GM23248 (cell line): ENCODE measurements around the gene SYPL1. TPM values are rescaled to one million over a fixed set of nuclear protein-coding genes. Genes with fewer than 3 reads are reported as not detected.

Source experiments
- DNase-seq: peaks from one replicate; pipeline ENCODE4 v3.0.0-alpha.2; 2015
- H2AFZ ChIP-seq: fragments of 200-600 bp; sonication (generic); 2 replicates; pipeline ENCODE4 v1.6.1; 2016; ENCODE audit warnings: antibody characterized with exemption
- H3F3A ChIP-seq: fragments of 200-600 bp; sonication (generic); 2 replicates; pipeline ENCODE4 v1.6.1; 2016; ENCODE audit warnings: mild to moderate bottlenecking, antibody characterized with exemption, mixed run types; ENCODE audit not compliant: insufficient read depth
- H3K27ac ChIP-seq: fragments of 200-600 bp; sonication (generic); 2 replicates; pipeline ENCODE4 v1.5.1; 2016; ENCODE audit warnings: mild to moderate bottlenecking
- H3K27me3 ChIP-seq: fragments of 200-600 bp; sonication (generic); replicated peaks from 2 replicates; pipeline ENCODE4 v1.6.1; 2016; ENCODE audit warnings: mild to moderate bottlenecking; ENCODE audit not compliant: insufficient read depth
- H3K36me3 ChIP-seq: fragments of 200-600 bp; sonication (generic); 2 replicates; pipeline ENCODE4 v1.6.1; 2016; ENCODE audit warnings: low read depth, mild to moderate bottlenecking
- H3K4me1 ChIP-seq: fragments of 200-600 bp; sonication (generic); 2 replicates; pipeline ENCODE4 v1.6.1; 2016; ENCODE audit warnings: mild to moderate bottlenecking; ENCODE audit not compliant: insufficient read depth
- H3K4me2 ChIP-seq: fragments of 200-600 bp; sonication (generic); one replicate; pipeline ENCODE4 v1.6.1; 2016; ENCODE audit warnings: mild to moderate bottlenecking; ENCODE audit not compliant: unreplicated experiment
- H3K4me3 ChIP-seq: fragments of 200-600 bp; sonication (generic); 2 replicates; pipeline ENCODE4 v1.5.1; 2016; ENCODE audit warnings: mild to moderate bottlenecking
- H3K79me2 ChIP-seq: fragments of 200-600 bp; sonication (generic); 2 replicates; pipeline ENCODE4 v1.6.1; 2016; ENCODE audit warnings: mild to moderate bottlenecking; ENCODE audit not compliant: insufficient read depth
- H3K9ac ChIP-seq: fragments of 200-600 bp; sonication (generic); 2 replicates; pipeline ENCODE4 v1.6.1; 2016; ENCODE audit warnings: mild to moderate bottlenecking
- H3K9me2 ChIP-seq: fragments of 200-600 bp; sonication (generic); 2 replicates; pipeline ENCODE4 v1.6.1; 2016; ENCODE audit warnings: mixed run types, mild to moderate bottlenecking, moderate library complexity; ENCODE audit not compliant: insufficient read depth
- H3K9me3 ChIP-seq: fragments of 200-600 bp; sonication (generic); one replicate; pipeline ENCODE4 v1.6.1; 2017; ENCODE audit warnings: low read depth
- H4K20me1 ChIP-seq: fragments of 200-600 bp; sonication (generic); 2 replicates; pipeline ENCODE4 v1.6.0; 2016; ENCODE audit not compliant: insufficient read depth
- EZH2 ChIP-seq: fragments of 200-600 bp; sonication (generic); IDR thresholded peaks from 2 replicates; pipeline ENCODE4 v1.6.1; 2018; ENCODE audit warnings: antibody characterized with exemption, mild to moderate bottlenecking; ENCODE audit not compliant: insufficient read depth, poor library complexity, severe bottlenecking
- EZH2phosphoT487 ChIP-seq: fragments of 200-600 bp; sonication (generic); IDR thresholded peaks from 2 replicates; pipeline ENCODE4 v1.6.1; 2018; ENCODE audit warnings: antibody characterized with exemption, moderate library complexity, mild to moderate bottlenecking, low read depth; ENCODE audit not compliant: insufficient read depth
- WGBS, 2 experiments: methylation state at CpG; one replicate each; pipeline ENCODE4 v1.1.6; 2015 to 2017; ENCODE audit warnings: low lambda C conversion rate in 2 of 2, low coverage in 1 of 2; ENCODE audit errors: missing lambda C conversion rate in 2 of 2; 5-methylcytosine and 5-hydroxymethylcytosine counted together
- in situ Hi-C: fragments of 300-500 bp; cut with MboI; formaldehyde crosslinking; loops from 2 replicates; pipeline ENCODE4 v1.15.0; 2020
- polyA plus RNA-seq: library from polyadenylated mRNA; unstranded; fragments of >200 nt; fragmentation: Nextera tagmentation; extraction: Ambion mirVana; gene quantifications from 2 replicates; pipeline ENCODE4 v1.2.1, GENCODE V29; 2016
- total RNA-seq: library from RNA; depleted of rRNA; stranded (reverse); fragments of >200 nt; shearing (Covaris generic); gene quantifications from 2 replicates; pipeline ENCODE4 v1.2.3, GENCODE V29; 2014

SYPL1 gene
- total and polyA plus RNA-seq, 2 experiments from 2014 or later = 49.0 to 105 TPM

- no peaks in the 10 kb centered on the region for H3K9me3 ChIP-seq
- in situ Hi-C loops = no loop called here
- no peak overlapping the region for H2AFZ ChIP-seq
- TF ChIP-seq EZH2 = no peak
- TF ChIP-seq EZH2phosphoT487 = no peak
- H3K27ac ChIP-seq = no peak overlapping the region
- no peak overlapping the region for H3K4me2 ChIP-seq
- H3K79me2 ChIP-seq = no peaks in the 10 kb centered on the region
- no peaks in the 10 kb centered on the region for H3K27me3 ChIP-seq
- 86 to 90% methylated on average over 8 of the region's 8 CpGs for WGBS, 2 experiments
- no peaks in the 10 kb centered on the region for H4K20me1 ChIP-seq
- no peak overlapping the region for H3K4me3 ChIP-seq
- H3K36me3 ChIP-seq = no peaks in the 10 kb centered on the region
- H3F3A ChIP-seq = peaks cover 12% of the 10 kb centered on the region
- no peak for DNase-seq
- no peaks in the 10 kb centered on the region for H3K9me2 ChIP-seq
- peaks cover 20% of the 10 kb centered on the region for H3K4me1 ChIP-seq
- H3K9ac ChIP-seq = no peak overlapping the region
Observed at GRCh38 chr7:106070567-106071254, 41.4 kb downstream of the SYPL1 start.

- no peaks in the 10 kb centered on the region for H3K27me3 ChIP-seq
- peaks cover 12% of the 10 kb centered on the region for H3F3A ChIP-seq
- H3K4me1 ChIP-seq = peaks cover 25% of the 10 kb centered on the region
- no peak overlapping the region for H3K27ac ChIP-seq
- DNase-seq = no peak
- H3K9me2 ChIP-seq = no peaks in the 10 kb centered on the region
- no peaks in the 10 kb centered on the region for H3K36me3 ChIP-seq
- H2AFZ ChIP-seq = no peak overlapping the region
- H3K9ac ChIP-seq = no peak overlapping the region
- in situ Hi-C loops = no loop called here
- no peaks in the 10 kb centered on the region for H3K79me2 ChIP-seq
- no peak overlapping the region for H3K4me2 ChIP-seq
- TF ChIP-seq EZH2 = no peak
- TF ChIP-seq EZH2phosphoT487 = no peak
- H3K4me3 ChIP-seq = no peak overlapping the region
- no peaks in the 10 kb centered on the region for H4K20me1 ChIP-seq
- no peaks in the 10 kb centered on the region for H3K9me3 ChIP-seq
- WGBS, 2 experiments = 81 to 84% methylated on average over 5 of the region's 5 CpGs
Observed at GRCh38 chr7:106070201-106070551, 41.9 kb downstream of the SYPL1 start.

DNA sequence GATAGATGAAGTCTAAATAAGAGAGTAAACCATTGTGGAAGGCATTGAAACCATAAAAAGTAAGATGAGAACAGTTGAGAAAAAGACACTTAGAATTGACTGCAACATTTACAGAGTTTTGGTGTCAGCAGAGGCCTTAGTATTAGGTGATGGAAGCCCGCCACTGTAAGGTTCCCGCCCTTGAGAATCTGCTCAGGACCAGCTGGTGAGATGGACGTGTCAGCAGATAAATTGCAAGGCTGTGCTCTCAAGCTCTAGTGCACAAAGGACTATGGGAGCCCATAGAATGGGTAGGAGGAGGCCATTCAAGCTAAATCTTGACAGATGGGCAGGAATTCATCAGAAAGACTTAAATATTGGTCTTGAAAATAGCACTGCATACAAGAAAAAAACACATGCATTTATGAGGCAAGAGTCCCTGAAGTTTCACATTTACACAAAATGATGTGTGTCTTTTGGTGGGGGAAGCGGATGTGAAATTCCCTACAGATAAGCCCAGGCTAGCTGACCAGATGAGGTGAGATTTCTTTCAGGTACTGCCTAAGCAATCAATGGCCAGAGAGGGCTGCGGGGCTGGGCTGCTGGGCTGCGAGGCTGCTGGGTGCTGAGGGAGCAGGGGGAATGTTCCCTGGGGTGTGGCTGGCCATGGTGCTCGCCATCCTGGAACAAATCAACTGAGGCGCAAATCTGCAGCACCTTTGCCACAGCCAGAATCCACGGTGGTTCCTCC is 42.5 kb downstream of the SYPL1 start:
- H3K9ac ChIP-seq = no peak overlapping the region; the same call in 1 of the 2 replicates
- no peaks in the 10 kb centered on the region for H3K9me3 ChIP-seq
- WGBS, 2 experiments = 77 to 81% methylated on average over 9 of the region's 9 CpGs
- no peak for DNase-seq
- peaks cover 28% of the 10 kb centered on the region for H3K4me1 ChIP-seq
- in situ Hi-C loops = no loop called here
- H3K36me3 ChIP-seq = no peaks in the 10 kb centered on the region
- no peak overlapping the region for H3K4me2 ChIP-seq
- TF ChIP-seq EZH2 = no peak
- TF ChIP-seq EZH2phosphoT487 = no peak
- H3K9me2 ChIP-seq = no peaks in the 10 kb centered on the region
- H3K4me3 ChIP-seq = no peak overlapping the region
- H4K20me1 ChIP-seq = no peaks in the 10 kb centered on the region
- peaks cover 12% of the 10 kb centered on the region for H3F3A ChIP-seq
- H2AFZ ChIP-seq = peak overlapping the region; percentile 24; the same call in 1 of the 2 replicates
- H3K79me2 ChIP-seq = no peaks in the 10 kb centered on the region
- H3K27ac ChIP-seq = peak overlapping the region; percentile 49
- no peaks in the 10 kb centered on the region for H3K27me3 ChIP-seq

DNA sequence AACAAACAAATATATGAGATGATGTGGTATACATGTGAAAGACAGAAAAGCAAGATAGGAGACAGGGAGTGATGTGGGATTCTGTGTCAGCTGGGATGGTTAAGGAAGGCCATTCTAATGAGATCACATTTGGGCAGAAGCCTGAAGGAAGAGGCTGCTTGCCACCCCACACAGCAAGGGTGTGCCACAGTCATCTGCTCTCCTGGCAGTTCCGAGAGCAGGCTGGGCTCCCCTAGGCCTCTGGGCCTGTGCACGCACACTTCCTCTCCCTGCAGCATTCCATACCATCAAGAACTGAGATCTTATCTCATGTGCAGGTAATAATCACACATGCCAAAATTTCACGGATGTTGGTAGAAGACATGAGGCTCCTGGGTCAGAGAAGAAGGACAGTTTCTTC is 43.1 kb downstream of the SYPL1 start:
- peak; percentile 86 for DNase-seq
- Histone ChIP-seq H3K27me3 (no peaks in the 10 kb centered on the region), H3K79me2 (no peaks in the 10 kb centered on the region), H3K9ac (peak overlapping the region; percentile 33; the same call in 1 of the 2 replicates), H3K27ac (peak overlapping the region; percentile 65), H3K36me3 (no peaks in the 10 kb centered on the region), H3K4me1 (peaks cover 30% of the 10 kb centered on the region), H3K4me3 (no peak overlapping the region), H3F3A (peaks cover 12% of the 10 kb centered on the region), H3K9me3 (no peaks in the 10 kb centered on the region), H2AFZ (peak overlapping the region; percentile 24), H3K9me2 (no peaks in the 10 kb centered on the region), H4K20me1 (no peaks in the 10 kb centered on the region), H3K4me2 (peak overlapping the region; percentile 53)
- TF ChIP-seq EZH2phosphoT487 = no peak
- no peak for TF ChIP-seq EZH2
- in situ Hi-C loops = no loop called here
- WGBS, 2 experiments = 23 to 35% methylated on average over 3 of the region's 3 CpGs
